B cell (primary cell): Measurements from ENCODE around the gene SEPTIN2.

Source experiments
- EZH2 ChIP-seq: IDR thresholded peaks from 2 replicates; pipeline ENCODE4 v1.6.1; 2012; ENCODE audit warnings: borderline replicate concordance, low read depth, mild to moderate bottlenecking, moderate library complexity, low read length; ENCODE audit not compliant: insufficient read depth, poor library complexity, severe bottlenecking
- TF ChIP-seq, protein P1 (sequence below): fragments of 200-600 bp; IDR thresholded peaks from one replicate; pipeline ENCODE4 v1.8.0; 2022; ENCODE audit warnings: antibody characterized with exemption, mild to moderate bottlenecking

GRCh38 chr2:241309684-241310117 is 6.0 kb upstream of the SEPTIN2 start:
- TF ChIP-seq, protein P1, sequence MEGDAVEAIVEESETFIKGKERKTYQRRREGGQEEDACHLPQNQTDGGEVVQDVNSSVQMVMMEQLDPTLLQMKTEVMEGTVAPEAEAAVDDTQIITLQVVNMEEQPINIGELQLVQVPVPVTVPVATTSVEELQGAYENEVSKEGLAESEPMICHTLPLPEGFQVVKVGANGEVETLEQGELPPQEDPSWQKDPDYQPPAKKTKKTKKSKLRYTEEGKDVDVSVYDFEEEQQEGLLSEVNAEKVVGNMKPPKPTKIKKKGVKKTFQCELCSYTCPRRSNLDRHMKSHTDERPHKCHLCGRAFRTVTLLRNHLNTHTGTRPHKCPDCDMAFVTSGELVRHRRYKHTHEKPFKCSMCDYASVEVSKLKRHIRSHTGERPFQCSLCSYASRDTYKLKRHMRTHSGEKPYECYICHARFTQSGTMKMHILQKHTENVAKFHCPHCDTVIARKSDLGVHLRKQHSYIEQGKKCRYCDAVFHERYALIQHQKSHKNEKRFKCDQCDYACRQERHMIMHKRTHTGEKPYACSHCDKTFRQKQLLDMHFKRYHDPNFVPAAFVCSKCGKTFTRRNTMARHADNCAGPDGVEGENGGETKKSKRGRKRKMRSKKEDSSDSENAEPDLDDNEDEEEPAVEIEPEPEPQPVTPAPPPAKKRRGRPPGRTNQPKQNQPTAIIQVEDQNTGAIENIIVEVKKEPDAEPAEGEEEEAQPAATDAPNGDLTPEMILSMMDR: no peak
- no peak for TF ChIP-seq EZH2
